SJSA1 (cell line): Measurements from ENCODE around the gene NME8. TPM values are rescaled to one million over a fixed set of nuclear protein-coding genes. Genes with fewer than 3 reads are reported as not detected.

Experiments
- DNase-seq, 2 experiments: peaks; one replicate each; pipeline ENCODE4 v3.0.0-alpha.2; 2015 to 2020; ENCODE audit warnings: low spot score in 2 of 2, low read depth in 1 of 2
- H3K27ac ChIP-seq: fragments of 250-450 bp; sonication (Bioruptor Pico); 2 replicates; pipeline ENCODE4 v1.5.1; 2020; ENCODE audit warnings: mild to moderate bottlenecking, moderate library complexity
- H3K27me3 ChIP-seq: fragments of 250-450 bp; sonication (Bioruptor Pico); replicated peaks from 2 replicates; pipeline ENCODE4 v1.5.1; 2020; ENCODE audit warnings: mild to moderate bottlenecking, moderate library complexity
- H3K36me3 ChIP-seq: fragments of 250-450 bp; sonication (Bioruptor Pico); 2 replicates; pipeline ENCODE4 v1.5.1; 2020; ENCODE audit warnings: mild to moderate bottlenecking
- H3K4me1 ChIP-seq: fragments of 250-450 bp; sonication (Bioruptor Pico); replicated peaks from 2 replicates; pipeline ENCODE4 v1.6.1; 2021; ENCODE audit warnings: mild to moderate bottlenecking
- H3K4me3 ChIP-seq: fragments of 250-450 bp; sonication (Bioruptor Pico); 2 replicates; pipeline ENCODE4 v1.5.1; 2020; ENCODE audit warnings: mild to moderate bottlenecking
- H3K9me3 ChIP-seq: fragments of 250-450 bp; sonication (Bioruptor Pico); replicated peaks from 2 replicates; pipeline ENCODE4 v1.5.1; 2020; ENCODE audit warnings: mild to moderate bottlenecking
- total RNA-seq: library from RNA; depleted of rRNA; stranded (reverse); fragments of >200 nt; shearing (Covaris generic); gene quantifications from 2 replicates; pipeline ENCODE4 v1.2.3, GENCODE V29; 2014

The NME8 gene
- total RNA-seq, 1 experiment from 2014 or later = not detected

DNA sequence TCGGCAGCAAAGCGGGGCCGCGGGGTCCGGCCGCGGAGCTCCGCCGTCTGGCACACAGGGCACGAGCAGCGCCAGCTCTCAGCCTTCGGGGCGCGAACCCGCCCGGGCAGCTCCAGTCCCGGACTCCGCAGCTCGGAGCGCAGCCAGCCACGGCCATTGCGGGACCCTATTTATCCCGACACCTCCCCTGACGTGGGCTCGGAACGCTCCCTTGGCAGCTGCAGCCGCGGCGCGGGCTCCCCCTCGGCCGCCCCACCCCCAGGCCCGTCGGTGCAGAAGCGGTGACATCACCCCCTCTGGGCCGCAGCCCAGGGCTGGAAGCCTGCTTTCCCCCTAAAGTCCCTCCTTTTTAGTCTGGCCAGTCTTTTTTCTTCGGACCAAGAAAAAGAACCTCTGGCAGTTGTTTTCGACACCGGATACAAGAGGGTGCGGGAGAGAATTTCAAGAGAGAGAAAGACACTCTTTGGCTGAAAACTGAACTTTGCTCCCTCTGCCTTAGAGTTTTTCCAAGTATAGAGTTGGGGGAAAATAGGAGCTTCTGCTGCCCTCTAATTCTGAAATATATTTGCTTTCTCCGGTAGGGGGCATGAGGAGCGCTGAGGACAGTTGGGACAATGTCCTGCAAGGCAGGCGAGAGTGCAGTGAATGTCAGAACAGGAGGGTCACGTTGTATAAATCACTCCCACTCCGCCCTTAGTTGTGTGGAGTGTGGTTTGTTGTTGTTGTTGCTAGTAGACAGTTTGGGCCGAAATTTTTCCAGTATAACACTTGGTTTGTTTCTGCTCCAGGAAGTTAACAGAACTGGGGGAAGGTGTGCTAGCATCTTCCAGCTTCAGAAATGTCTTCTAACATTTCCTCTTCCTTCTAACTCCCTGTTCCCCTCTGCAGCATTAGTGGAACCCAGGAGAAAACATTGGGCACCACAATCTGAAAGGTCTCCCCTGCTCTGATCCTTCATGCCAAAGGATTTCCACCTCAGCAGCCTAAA is 68.6 kb downstream of the NME8 start, which contains the start of gene SFRP4:
SFRP4 (minus strand) TSS at position 145 of the 988 bp plus-strand sequence. CDS start 280 bp downstream, outside the sequence.
- no peak within 1 kb of the TSS for H3K27ac ChIP-seq
- peaks cover 24% of the 10 kb centered on the region for H3K4me1 ChIP-seq
- H3K36me3 ChIP-seq = no peaks in the 10 kb centered on the region
- peak; percentile 52 to 66 for DNase-seq
- H3K9me3 ChIP-seq = no peaks in the 10 kb centered on the region
- H3K4me3 ChIP-seq = peak within 1 kb of the TSS; percentile 36
- H3K27me3 ChIP-seq = peaks cover 27% of the 10 kb centered on the region

DNA sequence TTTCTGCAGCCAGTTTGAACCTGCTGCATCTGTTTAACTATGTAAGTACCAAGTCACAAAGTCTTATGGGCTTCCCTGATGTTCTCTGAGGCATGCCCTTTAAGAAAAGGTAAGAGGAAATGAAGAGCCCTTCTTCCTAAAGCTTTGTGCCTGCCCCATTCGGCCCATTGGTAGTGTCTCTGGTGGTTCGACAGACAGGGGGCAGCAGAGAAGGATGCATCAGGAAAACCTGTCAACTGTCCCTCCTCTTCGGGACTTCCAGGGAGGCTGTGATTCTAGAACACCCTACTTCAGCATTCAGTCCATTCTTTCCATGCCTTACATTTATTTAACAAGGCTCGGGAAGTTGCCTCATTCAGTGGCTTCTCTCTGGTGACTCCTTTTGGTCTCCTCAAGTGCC is 70.1 kb downstream of the NME8 start:
- H3K4me1 ChIP-seq = peaks cover 25% of the 10 kb centered on the region
- H3K27ac ChIP-seq = no peak overlapping the region
- no peaks in the 10 kb centered on the region for H3K9me3 ChIP-seq
- DNase-seq = no peak
- H3K36me3 ChIP-seq = no peaks in the 10 kb centered on the region
- H3K27me3 ChIP-seq = peaks cover 27% of the 10 kb centered on the region
- H3K4me3 ChIP-seq = no peak overlapping the region

DNA sequence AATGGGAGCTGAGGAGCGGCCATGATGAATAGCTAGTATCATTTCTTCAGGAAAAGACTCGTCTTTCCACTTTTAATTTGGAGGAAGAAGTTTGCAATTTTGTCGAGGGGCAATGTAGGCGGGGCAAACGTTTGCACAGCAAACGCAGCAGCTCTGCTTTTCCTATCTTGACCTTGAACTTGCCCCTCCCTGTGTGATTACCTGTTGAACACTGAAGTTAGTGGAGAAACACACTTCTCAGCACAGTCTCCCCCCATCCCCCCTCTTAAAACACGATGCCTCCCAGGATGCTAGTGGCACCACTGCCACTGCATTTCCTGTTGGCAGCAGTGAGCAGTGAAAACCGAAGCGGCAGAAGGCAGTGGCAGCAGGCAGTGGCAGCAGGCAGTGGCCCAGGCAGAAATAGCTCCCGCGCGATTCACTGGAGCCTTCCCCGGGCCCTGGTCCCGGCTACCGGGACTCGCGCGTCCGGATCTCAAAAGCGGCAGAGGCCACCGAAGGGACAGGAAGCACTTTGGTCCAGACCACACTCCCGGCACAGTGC is 72.0 kb downstream of the NME8 start, which contains the start of gene EPDR1:
EPDR1 (plus strand) TSS at position 336 of the 544 bp plus-strand sequence. CDS start 300 bp downstream, outside the sequence.
- Histone ChIP-seq H3K9me3 (peaks cover 2% of the 10 kb centered on the region), H3K27me3 (peaks cover 24% of the 10 kb centered on the region), H3K4me3 (peak within 1 kb of the TSS; percentile 55), H3K4me1 (peaks cover 25% of the 10 kb centered on the region), H3K27ac (peak within 1 kb of the TSS; percentile 36), H3K36me3 (no peaks in the 10 kb centered on the region)
- DNase-seq = peak; percentile 66 to 71

DNA sequence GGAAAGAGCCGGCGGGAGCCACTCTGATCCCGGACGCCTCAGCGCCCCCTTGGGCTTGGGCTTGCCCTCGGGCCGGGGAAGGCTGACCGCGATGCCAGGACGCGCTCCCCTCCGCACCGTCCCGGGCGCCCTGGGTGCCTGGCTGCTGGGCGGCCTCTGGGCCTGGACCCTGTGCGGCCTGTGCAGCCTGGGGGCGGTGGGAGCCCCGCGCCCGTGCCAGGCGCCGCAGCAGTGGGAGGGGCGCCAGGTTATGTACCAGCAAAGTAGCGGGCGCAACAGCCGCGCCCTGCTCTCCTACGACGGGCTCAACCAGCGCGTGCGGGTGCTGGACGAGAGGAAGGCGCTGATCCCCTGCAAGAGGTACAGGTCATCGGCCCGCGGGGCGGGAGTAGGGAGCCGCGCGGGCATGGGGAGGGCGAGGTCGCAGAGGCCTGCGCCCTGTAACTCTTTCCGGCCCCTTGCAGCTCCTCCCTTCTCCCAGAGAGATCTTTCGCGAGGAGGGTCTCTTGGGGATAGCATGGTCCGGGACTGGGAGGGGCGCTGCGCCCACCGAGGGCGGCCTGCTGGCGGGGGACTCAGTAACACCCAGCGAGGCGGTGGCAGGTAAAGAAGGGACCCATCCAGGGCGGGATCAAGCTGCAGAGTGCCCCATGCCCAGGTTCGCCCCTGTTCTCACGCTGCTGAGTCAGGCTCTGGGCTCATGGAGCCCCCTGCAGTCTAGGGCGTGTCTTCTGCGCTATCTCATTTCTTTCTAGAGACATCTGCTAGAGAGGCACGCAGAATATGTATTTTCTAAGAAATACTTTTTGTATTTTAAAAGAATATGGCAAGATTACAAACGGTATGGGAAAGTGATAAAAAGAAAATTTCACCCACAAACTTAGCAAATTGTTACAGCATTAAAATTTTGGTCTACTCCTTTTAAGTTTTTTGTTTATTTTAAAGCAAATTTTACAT is 72.7 kb downstream of the NME8 start:
- H3K9me3 ChIP-seq = peaks cover 9% of the 10 kb centered on the region
- H3K27ac ChIP-seq = peak overlapping the region; percentile 36
- peak overlapping the region; percentile 55 for H3K4me3 ChIP-seq
- peaks cover 16% of the 10 kb centered on the region for H3K27me3 ChIP-seq
- peaks cover 22% of the 10 kb centered on the region for H3K4me1 ChIP-seq
- no peaks in the 10 kb centered on the region for H3K36me3 ChIP-seq
- no peak for DNase-seq

DNA sequence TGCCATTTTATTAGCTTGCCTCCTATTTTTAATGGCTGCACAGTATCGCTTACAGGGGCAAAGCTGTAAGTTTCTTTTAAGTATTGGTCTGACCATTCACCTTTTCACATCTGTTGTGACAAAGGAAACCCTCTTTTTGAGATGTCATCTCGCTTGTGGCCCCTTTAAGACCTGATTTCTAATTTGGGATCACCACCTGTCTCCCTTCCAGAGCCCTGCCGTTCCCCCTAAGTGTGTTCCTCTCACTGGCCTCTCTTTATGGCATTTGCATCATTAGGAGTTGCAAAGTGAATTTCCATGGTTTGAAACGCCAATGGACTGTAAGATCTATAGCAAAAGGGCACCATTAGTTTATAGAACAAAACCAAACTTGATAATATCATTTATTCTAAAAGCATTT is 73.5 kb downstream of the NME8 start:
- H3K4me3 ChIP-seq = no peak overlapping the region; the same call in 1 of the 2 replicates
- H3K27me3 ChIP-seq = peaks cover 9% of the 10 kb centered on the region
- DNase-seq = no peak
- no peaks in the 10 kb centered on the region for H3K36me3 ChIP-seq
- no peak overlapping the region for H3K27ac ChIP-seq
- H3K9me3 ChIP-seq = peaks cover 10% of the 10 kb centered on the region
- peaks cover 14% of the 10 kb centered on the region for H3K4me1 ChIP-seq

DNA sequence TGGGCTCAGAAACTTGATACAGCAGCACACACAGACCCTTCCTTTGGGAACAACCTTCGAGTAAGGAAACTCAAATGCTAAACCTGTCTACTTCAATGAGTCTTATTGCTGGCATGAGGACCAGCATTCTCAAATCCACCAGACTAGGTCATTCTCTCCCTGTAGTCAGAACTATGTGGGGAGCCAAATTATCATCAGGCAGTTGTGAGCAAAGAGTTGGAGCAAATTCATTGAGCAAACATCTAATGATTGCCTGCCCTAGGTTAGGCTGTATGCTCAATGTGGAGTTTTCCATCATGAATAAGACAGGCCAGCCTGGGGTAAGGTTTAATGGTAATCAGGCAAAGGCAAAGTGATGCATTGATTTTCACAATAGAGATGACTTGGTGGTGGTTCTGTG is 75.6 kb downstream of the NME8 start:
- Histone ChIP-seq H3K36me3 (no peaks in the 10 kb centered on the region), H3K9me3 (peaks cover 10% of the 10 kb centered on the region), H3K4me1 (peaks cover 9% of the 10 kb centered on the region), H3K27me3 (no peaks in the 10 kb centered on the region), H3K27ac (no peak overlapping the region), H3K4me3 (no peak overlapping the region)
- DNase-seq = no peak

DNA sequence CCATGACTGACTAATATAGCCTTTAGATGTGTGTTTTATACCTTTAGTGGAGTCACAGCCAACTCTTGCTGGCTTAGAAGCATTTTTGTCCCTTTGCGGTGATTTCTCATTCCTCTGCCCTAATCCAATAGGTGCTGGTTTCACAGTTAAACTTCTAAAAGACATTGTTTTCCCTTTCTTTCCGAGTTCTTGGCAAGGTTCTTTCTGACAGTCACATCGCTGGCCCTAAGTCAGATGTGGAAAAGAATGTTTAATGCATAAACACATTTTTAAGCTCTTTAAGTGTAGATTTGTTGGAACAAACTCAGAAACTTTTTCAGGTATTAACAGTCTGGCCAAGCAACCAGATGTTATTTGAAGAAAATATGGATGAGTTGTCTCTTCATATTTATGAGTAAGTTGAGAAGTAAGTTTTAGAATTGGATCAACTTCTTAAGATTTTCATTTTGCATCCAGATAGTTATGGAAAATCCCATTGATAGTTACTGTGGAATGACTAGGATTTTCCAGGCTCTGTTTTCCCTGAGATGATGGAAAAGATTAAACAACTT is 76.2 kb downstream of the NME8 start:
- Histone ChIP-seq H3K36me3 (no peaks in the 10 kb centered on the region), H3K9me3 (peaks cover 10% of the 10 kb centered on the region), H3K4me3 (no peak overlapping the region), H3K27ac (no peak overlapping the region), H3K4me1 (peaks cover 9% of the 10 kb centered on the region), H3K27me3 (no peaks in the 10 kb centered on the region)
- DNase-seq = no peak

DNA sequence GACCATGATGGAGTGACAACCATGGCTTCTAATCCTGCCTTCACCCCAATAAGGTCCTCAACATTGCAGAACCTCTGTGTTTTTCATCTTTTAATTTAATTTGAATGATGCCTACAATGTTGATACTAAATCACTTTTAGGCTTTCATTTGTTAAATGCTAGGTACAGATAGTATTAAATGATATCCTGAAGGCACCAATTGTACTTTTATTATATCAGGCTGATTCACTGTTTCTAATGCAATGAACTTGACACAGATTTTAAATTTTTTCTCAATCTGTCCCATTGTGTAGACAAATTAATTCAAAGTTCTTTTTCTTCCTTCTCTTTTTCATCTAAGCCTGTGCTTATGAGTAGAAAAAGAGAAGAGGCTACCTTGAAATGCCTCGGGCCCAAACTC is 77.2 kb downstream of the NME8 start:
- H3K9me3 ChIP-seq = peaks cover 10% of the 10 kb centered on the region
- peaks cover 13% of the 10 kb centered on the region for H3K4me1 ChIP-seq
- H3K27ac ChIP-seq = no peak overlapping the region
- no peaks in the 10 kb centered on the region for H3K36me3 ChIP-seq
- H3K27me3 ChIP-seq = no peaks in the 10 kb centered on the region
- H3K4me3 ChIP-seq = no peak overlapping the region
- DNase-seq = no peak

DNA sequence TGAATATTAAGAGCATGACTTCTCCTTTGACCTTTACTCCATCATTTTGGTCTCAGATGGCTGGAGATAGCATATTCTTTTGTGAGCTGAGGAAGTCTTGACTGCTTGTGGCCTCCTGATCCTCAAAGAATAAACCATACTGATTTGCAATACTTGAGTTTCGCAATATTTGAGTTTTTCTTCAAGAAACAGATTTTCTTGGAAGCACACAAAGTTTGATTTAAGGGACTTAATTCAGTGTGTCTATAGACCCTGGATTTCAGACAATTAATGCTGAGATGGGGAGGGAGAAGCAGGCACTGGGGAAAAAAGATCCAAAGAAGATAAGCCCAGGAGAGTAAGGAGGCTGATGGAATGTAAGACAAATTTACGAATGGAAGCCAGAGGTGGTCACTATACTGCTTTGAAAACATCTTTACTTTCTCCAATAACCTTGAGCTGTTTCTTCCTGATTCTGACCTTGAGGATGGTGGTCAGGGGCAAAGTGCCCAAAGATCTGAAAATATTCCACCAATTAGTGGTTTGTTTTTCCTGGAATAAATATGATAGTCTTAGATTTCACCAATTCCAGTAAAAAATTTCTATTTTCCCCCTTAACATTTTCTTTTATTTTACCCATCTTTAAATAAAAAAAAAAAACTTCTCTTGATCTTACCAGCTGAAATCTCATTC is 79.5 kb downstream of the NME8 start:
- no peak for DNase-seq
- H3K4me1 ChIP-seq = peaks cover 13% of the 10 kb centered on the region
- peaks cover 10% of the 10 kb centered on the region for H3K9me3 ChIP-seq
- H3K27me3 ChIP-seq = no peaks in the 10 kb centered on the region
- no peaks in the 10 kb centered on the region for H3K36me3 ChIP-seq
- H3K27ac ChIP-seq = no peak overlapping the region
- no peak overlapping the region for H3K4me3 ChIP-seq

DNA sequence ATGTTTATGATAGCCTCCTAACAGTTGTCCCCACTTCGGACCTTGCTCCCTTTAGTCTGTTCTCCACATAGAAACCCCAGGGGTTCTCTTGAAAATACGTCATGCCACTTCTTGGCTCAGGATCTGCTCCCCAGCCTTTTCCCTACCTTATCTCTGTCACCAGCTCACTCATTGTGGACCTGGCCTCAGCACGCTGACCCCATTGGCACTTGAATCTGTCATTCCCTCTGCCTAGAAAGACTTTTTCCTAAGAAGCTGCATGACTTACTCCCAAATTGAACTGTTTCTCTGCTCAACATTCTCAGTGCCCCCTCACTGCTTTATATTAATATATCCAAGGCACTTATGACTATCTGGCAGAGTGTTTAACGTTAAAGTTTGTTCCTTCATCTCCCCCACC is 80.5 kb downstream of the NME8 start:
- H3K27ac ChIP-seq = no peak overlapping the region
- no peaks in the 10 kb centered on the region for H3K36me3 ChIP-seq
- H3K27me3 ChIP-seq = no peaks in the 10 kb centered on the region
- no peak overlapping the region for H3K4me3 ChIP-seq
- DNase-seq = no peak
- peaks cover 10% of the 10 kb centered on the region for H3K9me3 ChIP-seq
- H3K4me1 ChIP-seq = peaks cover 13% of the 10 kb centered on the region

DNA sequence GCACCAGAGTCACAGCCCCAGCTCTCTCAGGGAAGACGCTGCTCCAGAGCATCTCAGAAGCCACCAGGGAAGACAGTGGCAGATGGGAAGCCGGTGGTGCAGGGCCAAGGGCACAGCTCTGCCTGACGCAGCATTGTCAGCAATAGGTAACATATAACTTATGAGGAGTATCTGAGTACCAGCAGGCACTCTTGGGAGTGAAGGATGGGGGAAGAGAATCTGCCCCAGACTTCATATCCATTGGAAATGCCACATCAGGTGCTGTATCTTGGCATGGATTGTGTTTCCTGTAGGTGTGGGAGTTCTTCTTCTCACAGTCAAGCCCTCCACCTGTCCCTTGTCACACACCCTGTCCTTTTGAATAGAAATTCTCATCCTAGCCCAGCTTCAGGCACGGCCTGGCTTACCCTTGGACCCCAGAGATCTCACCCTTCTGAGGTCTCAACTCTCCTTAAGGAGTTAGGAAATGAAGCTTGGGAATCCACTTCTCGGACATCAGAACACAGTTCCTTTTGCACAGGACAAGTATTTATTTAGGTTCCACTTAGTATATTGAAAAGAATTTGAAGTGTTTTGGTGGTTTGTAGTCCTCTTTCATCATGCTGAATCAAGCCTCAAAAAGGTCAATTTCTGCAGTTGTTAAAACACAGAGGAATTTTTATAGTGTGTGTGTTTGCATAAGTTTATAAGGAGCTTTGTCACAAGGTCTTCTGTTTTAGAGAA is 82.0 kb downstream of the NME8 start:
- Histone ChIP-seq H3K27me3 (no peaks in the 10 kb centered on the region), H3K36me3 (no peaks in the 10 kb centered on the region), H3K4me1 (peaks cover 13% of the 10 kb centered on the region), H3K4me3 (no peak overlapping the region), H3K9me3 (peaks cover 8% of the 10 kb centered on the region), H3K27ac (no peak overlapping the region)
- peak in 1 of 2 experiments; percentile 62 for DNase-seq

DNA sequence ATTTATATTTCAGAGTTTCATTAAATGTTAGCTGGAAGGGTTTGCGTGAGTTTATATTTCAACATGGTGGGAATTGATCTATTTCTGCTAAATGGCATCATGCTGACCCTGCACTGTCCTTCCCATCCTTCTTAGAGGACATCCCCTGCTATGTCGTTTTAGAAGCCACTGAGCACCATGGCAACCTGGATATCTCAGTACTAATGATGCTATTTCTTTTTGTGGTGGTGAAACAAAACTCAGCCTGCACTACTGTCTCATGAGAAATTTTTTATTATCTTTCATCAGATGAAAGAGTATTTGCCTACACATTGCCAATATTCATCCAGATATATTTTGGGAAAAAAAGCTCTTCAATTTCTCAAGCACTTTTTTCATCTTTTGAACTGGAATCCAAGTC is 84.1 kb downstream of the NME8 start:
- Histone ChIP-seq H3K27ac (no peak overlapping the region), H3K36me3 (no peaks in the 10 kb centered on the region), H3K27me3 (no peaks in the 10 kb centered on the region), H3K9me3 (no peaks in the 10 kb centered on the region), H3K4me3 (no peak overlapping the region), H3K4me1 (peaks cover 13% of the 10 kb centered on the region)
- no peak for DNase-seq
